ENCODE results near the gene OPA1. TPM values are rescaled to one million over a fixed set of nuclear protein-coding genes. Genes with fewer than 3 reads are reported as not detected.

Gene OPA1
- total and polyA plus RNA-seq, 4 donors = 13.2 to 54.5 (median 33.4) TPM

GRCh38 chr3:193728429-193729087 lies 135.6 kb downstream of the OPA1 start:
- DNase-seq (ENCODE audit: low spot score) = no peak
- no peaks in the 10 kb centered on the region for H3K27me3 ChIP-seq (ENCODE audit: control insufficient read depth in 4 of 4, insufficient read depth in 4 of 4, low read length in 3 of 4)
- no peak overlapping the region for H3K27ac ChIP-seq (ENCODE audit: low read depth in 1 of 2, low read length in 2 of 2)
- H3K4me3 ChIP-seq (ENCODE audit: low read depth in 1 of 3, low read length in 3 of 3) = no peak overlapping the region
- H3K36me3 ChIP-seq (ENCODE audit: control insufficient read depth in 4 of 4, insufficient read depth in 3 of 4, low read depth in 1 of 4, low read length in 3 of 4) = no peaks in the 10 kb centered on the region
- TF ChIP-seq FOXA2 (IDR thresholded peaks at IDR 0.05) = no peak
- TF ChIP-seq CTCF (IDR thresholded peaks at IDR 0.05; ENCODE audit: low read depth, low read length, missing input control) = no peak
- no peak for TF ChIP-seq GABPA (IDR thresholded peaks at IDR 0.05 in 1 of 2, conservative IDR thresholded peaks at IDR 0.05 in 1 of 2)
- no peak for TF ChIP-seq MAX (IDR thresholded peaks at IDR 0.05)
- no peak for TF ChIP-seq JUND (IDR thresholded peaks at IDR 0.05)
- TF ChIP-seq FOXA1 (IDR thresholded peaks at IDR 0.05) = no peak
- no peak for TF ChIP-seq RXRA (IDR thresholded peaks at IDR 0.05)
- no peak for TF ChIP-seq SP1 (IDR thresholded peaks at IDR 0.05)
- H3K4me1 ChIP-seq (ENCODE audit: control insufficient read depth in 4 of 4, insufficient read depth in 4 of 4, low read length in 3 of 4) = no peaks in the 10 kb centered on the region
- no peaks in the 10 kb centered on the region for H3K9me3 ChIP-seq (ENCODE audit: control insufficient read depth in 4 of 4, low read length in 3 of 4)
- whole genome bisulfite sequencing = 95% methylated on average over 7 of the region's 7 CpGs
- H3K9ac ChIP-seq (ENCODE audit: low read depth in 1 of 2, low read length in 2 of 2) = no peak overlapping the region

- Histone ChIP-seq H3K27ac (ENCODE audit: low read depth in 1 of 2, low read length in 2 of 2) (no peak overlapping the region), H3K9me3 (ENCODE audit: control insufficient read depth in 4 of 4, low read length in 3 of 4) (no peaks in the 10 kb centered on the region), H3K27me3 (ENCODE audit: control insufficient read depth in 4 of 4, insufficient read depth in 4 of 4, low read length in 3 of 4) (no peaks in the 10 kb centered on the region), H3K36me3 (ENCODE audit: control insufficient read depth in 4 of 4, insufficient read depth in 3 of 4, low read depth in 1 of 4, low read length in 3 of 4) (no peaks in the 10 kb centered on the region), H3K9ac (ENCODE audit: low read depth in 1 of 2, low read length in 2 of 2) (no peak overlapping the region), H3K4me3 (ENCODE audit: low read depth in 1 of 3, low read length in 3 of 3) (no peak overlapping the region), H3K4me1 (ENCODE audit: control insufficient read depth in 4 of 4, insufficient read depth in 4 of 4, low read length in 3 of 4) (no peaks in the 10 kb centered on the region)
- TF ChIP-seq MAX (IDR thresholded peaks at IDR 0.05) (no peak), SP1 (IDR thresholded peaks at IDR 0.05) (no peak), TAF1 (conservative IDR thresholded peaks at IDR 0.05) (no peak), EGR1 (IDR thresholded peaks at IDR 0.05; ENCODE audit: low read depth in 2 of 2) (no peak), JUND (IDR thresholded peaks at IDR 0.05) (no peak)
- DNase-seq (ENCODE audit: low spot score) = no peak
- WGBS = 85% methylated on average over 6 of the region's 6 CpGs
Observed at GRCh38 chr3:193729088-193729465, 136.1 kb downstream of the OPA1 start.

GRCh38 chr3:193729601-193730000 lies 136.6 kb downstream of the OPA1 start:
- Histone ChIP-seq H3K27ac (ENCODE audit: low read depth in 1 of 2, low read length in 2 of 2) (no peak overlapping the region), H3K9me3 (ENCODE audit: control insufficient read depth in 4 of 4, low read length in 3 of 4) (no peaks in the 10 kb centered on the region), H3K27me3 (ENCODE audit: control insufficient read depth in 4 of 4, insufficient read depth in 4 of 4, low read length in 3 of 4) (no peaks in the 10 kb centered on the region), H3K36me3 (ENCODE audit: control insufficient read depth in 4 of 4, insufficient read depth in 3 of 4, low read depth in 1 of 4, low read length in 3 of 4) (no peaks in the 10 kb centered on the region), H3K4me1 (ENCODE audit: control insufficient read depth in 4 of 4, insufficient read depth in 4 of 4, low read length in 3 of 4) (no peaks in the 10 kb centered on the region), H3K9ac (ENCODE audit: low read depth in 1 of 2, low read length in 2 of 2) (no peak overlapping the region), H3K4me3 (ENCODE audit: low read depth in 1 of 3, low read length in 3 of 3) (no peak overlapping the region)
- no peak for TF ChIP-seq ATF3 (IDR thresholded peaks at IDR 0.05)
- TF ChIP-seq TAF1 (conservative IDR thresholded peaks at IDR 0.05) = no peak
- no peak for TF ChIP-seq HNF4A (conservative IDR thresholded peaks at IDR 0.05)
- TF ChIP-seq JUND (IDR thresholded peaks at IDR 0.05) = no peak
- no peak for TF ChIP-seq NR2F2 (IDR thresholded peaks at IDR 0.05)
- no peak for TF ChIP-seq ZBTB33 (IDR thresholded peaks at IDR 0.05)
- no peak for TF ChIP-seq FOXA1 (IDR thresholded peaks at IDR 0.05)
- TF ChIP-seq GABPA (IDR thresholded peaks at IDR 0.05 in 1 of 2, conservative IDR thresholded peaks at IDR 0.05 in 1 of 2) = no peak
- TF ChIP-seq FOXA2 (IDR thresholded peaks at IDR 0.05) = no peak
- TF ChIP-seq MAX (IDR thresholded peaks at IDR 0.05) = no peak
- TF ChIP-seq EGR1 (IDR thresholded peaks at IDR 0.05; ENCODE audit: low read depth in 2 of 2) = no peak
- TF ChIP-seq HNF4G (IDR thresholded peaks at IDR 0.05) = no peak
- no peak for TF ChIP-seq SP1 (IDR thresholded peaks at IDR 0.05)
- DNase-seq (ENCODE audit: low spot score) = no peak
